Esophagus muscularis mucosa (tissue), 4 donors: ENCODE results near the gene PTGER2. TPM values are rescaled to one million over a fixed set of nuclear protein-coding genes. Genes with fewer than 3 reads are reported as not detected.

Experiments
- DNase-seq: peaks from one replicate; pipeline ENCODE4 v3.0.0-alpha.2; 2017; ENCODE audit errors: extremely low spot score
- H3K27ac ChIP-seq, 4 donors: fragments of 200-600 bp; sonication (generic); replicated peaks in 1 of 4; 1 replicate in 3 of 4; 2 replicates in 1 of 4; pipeline ENCODE4 v1.5.1; 2016 to 2019; ENCODE audit warnings: mild to moderate bottlenecking in 1 of 4
- H3K27me3 ChIP-seq, 4 donors: fragments of 200-600 bp; sonication (generic); one replicate each; pipeline versions ENCODE4 v1.5.1 to v1.6.0; 2016 to 2019
- H3K36me3 ChIP-seq, 4 donors: fragments of 200-600 bp; sonication (generic); one replicate each; pipeline ENCODE4 v1.5.1; 2016 to 2019
- H3K4me1 ChIP-seq, 4 donors: fragments of 200-600 bp; sonication (generic); one replicate each; pipeline ENCODE4 v1.5.1; 2016 to 2019
- H3K4me3 ChIP-seq, 4 donors: fragments of 200-600 bp; sonication (generic); 1 replicate in 2 of 4; 2 replicates in 2 of 4; pipeline ENCODE4 v1.5.1; 2016 to 2019; ENCODE audit warnings: mild to moderate bottlenecking in 4 of 4, moderate library complexity in 1 of 4
- H3K9me3 ChIP-seq, 4 donors: fragments of 200-600 bp; sonication (generic); 1 replicate in 3 of 4; 2 replicates in 1 of 4; pipeline ENCODE4 v1.5.1; 2016 to 2019
- CTCF ChIP-seq, 3 experiments: fragments of 200-600 bp in 2 of 3; fragments of 450-650 bp in 1 of 3; sonication (generic) in 2 of 3; IDR thresholded peaks; one replicate each; pipeline ENCODE4 v1.5.1; 2017 to 2019; ENCODE audit warnings: antibody characterized with exemption in 3 of 3, mild to moderate bottlenecking in 2 of 3, moderate library complexity in 1 of 3
- EP300 ChIP-seq: sonication (generic); formaldehyde crosslinking; IDR thresholded peaks from one replicate; pipeline ENCODE4 v1.6.1; 2017; ENCODE audit warnings: antibody characterized with exemption
- POLR2A ChIP-seq: fragments of 450-650 bp; IDR thresholded peaks from one replicate; pipeline ENCODE4 v1.6.1; 2017; ENCODE audit warnings: antibody characterized with exemption, moderate library complexity, mild to moderate bottlenecking, low read depth
- POLR2AphosphoS5 ChIP-seq, 2 donors: sonication (generic); formaldehyde crosslinking; IDR thresholded peaks; one replicate each; pipeline ENCODE4 v1.6.1; 2017; ENCODE audit warnings: antibody characterized with exemption in 2 of 2
- WGBS: methylation state at CpG from one replicate; pipeline ENCODE4 v1.1.5; 2018; 5-methylcytosine and 5-hydroxymethylcytosine counted together
- intact Hi-C: fragments of 100-400 bp; cut with DNase I; formaldehyde crosslinking; loops from one replicate; pipeline ENCODE4 v1.15.1; 2023
- total RNA-seq, 4 donors: library from RNA; depleted of rRNA; stranded (reverse); fragments of >200 nt; gene quantifications; one replicate each; pipeline versions ENCODE4 v1.1.0 to v1.2.1, GENCODE V29; 2016

PTGER2 gene
- total RNA-seq, 4 donors from 2014 or later, result 2.1 to 6.3 (median 4.4) TPM

DNA sequence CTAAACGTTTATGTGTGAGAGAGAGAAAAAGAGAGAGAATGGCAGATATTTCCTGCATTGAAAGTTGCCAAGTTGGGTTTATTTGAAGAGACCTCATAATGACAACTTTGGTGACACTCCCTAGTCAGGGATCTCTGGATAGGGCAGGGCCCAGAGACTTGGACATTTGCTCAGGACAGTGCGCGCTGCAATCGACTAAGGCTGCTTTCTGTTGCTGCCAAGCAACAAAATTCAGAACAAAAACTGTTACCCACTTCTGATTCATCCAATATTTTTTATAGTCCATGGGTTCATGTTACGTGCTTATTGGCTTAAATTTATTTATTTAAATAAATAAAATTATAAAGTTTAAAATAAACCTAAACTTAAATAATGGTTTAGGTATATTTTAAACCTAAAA is 34.2 kb downstream of the PTGER2 start:
- WGBS, result 59% methylated on average over 5 of the region's 5 CpGs
- Histone ChIP-seq H3K36me3 (no peaks in the 10 kb centered on the region), H3K4me1 (peaks cover 0 to 44% (median 34%) of the 10 kb centered on the region in 4 donors), H3K27me3 (no peaks in the 10 kb centered on the region), H3K27ac (peak overlapping the region in 1 of 4 donors; percentile 42), H3K9me3 (no peaks in the 10 kb centered on the region), H3K4me3 (no peak overlapping the region)
- no peak for DNase-seq
- intact Hi-C loops, result loop anchor here (5.0 kb wide), 1 partner anchor 36 kb away; the partner anchor contains the start of gene PTGER2
- TF ChIP-seq POLR2A, result no peak
- TF ChIP-seq EP300, result no peak
- TF ChIP-seq CTCF (IDR thresholded peaks at IDR 0.05), result no peak
- TF ChIP-seq POLR2AphosphoS5 (IDR thresholded peaks at IDR 0.05), result no peak

- 24% methylated on average over 2 of the region's 2 CpGs for WGBS
Measured at GRCh38 chr14:52348776-52349175, 34.7 kb downstream of the PTGER2 start.

DNA sequence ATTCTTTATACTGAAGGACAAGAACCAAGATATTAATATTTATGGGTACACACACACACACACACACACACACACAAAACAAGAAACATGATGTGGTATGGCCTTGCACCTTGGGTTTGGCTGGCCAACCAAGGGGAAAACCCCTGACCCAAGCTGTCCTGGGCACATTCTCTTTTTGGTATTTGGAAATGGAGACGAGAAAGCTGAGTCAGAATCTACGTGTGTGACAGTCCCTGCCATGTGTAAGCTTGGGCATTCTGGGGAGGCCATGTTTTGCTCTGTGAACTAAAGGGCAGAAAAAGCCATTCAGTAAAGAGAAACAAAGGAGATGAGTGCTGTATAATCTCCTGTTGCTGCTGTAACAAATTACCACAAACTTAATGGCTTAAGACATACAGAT is 35.6 kb downstream of the PTGER2 start:
- intact Hi-C loops, result loop anchor here (5.0 kb wide), 1 partner anchor 37 kb away; the partner anchor contains the start of gene PTGER2
- Histone ChIP-seq H3K27me3 (no peaks in the 10 kb centered on the region), H3K36me3 (no peaks in the 10 kb centered on the region), H3K27ac (no peak overlapping the region), H3K4me1 (peaks cover 0 to 43% (median 34%) of the 10 kb centered on the region in 4 donors), H3K4me3 (no peak overlapping the region), H3K9me3 (no peaks in the 10 kb centered on the region)
- DNase-seq, result no peak
- TF ChIP-seq EP300 (no peak), CTCF (IDR thresholded peaks at IDR 0.05) (no peak), POLR2A (no peak)
- 72% methylated on average over 2 of the region's 2 CpGs for WGBS

More at GRCh38 chr14:52348776-52349175, 34.7 kb downstream of the PTGER2 start:
- Histone ChIP-seq H3K27me3 (no peaks in the 10 kb centered on the region), H3K4me1 (peaks cover 0 to 43% (median 34%) of the 10 kb centered on the region in 4 donors), H3K36me3 (no peaks in the 10 kb centered on the region), H3K4me3 (no peak overlapping the region), H3K9me3 (no peaks in the 10 kb centered on the region), H3K27ac (peak overlapping the region in 3 of 4 donors; percentile 1 to 52 (median 42))
- intact Hi-C loops, result loop anchor here (5.0 kb wide), 1 partner anchor 36 kb away; the partner anchor contains the start of gene PTGER2
- no peak for TF ChIP-seq POLR2AphosphoS5 (IDR thresholded peaks at IDR 0.05)
- TF ChIP-seq POLR2A, result no peak
- DNase-seq, result no peak

- intact Hi-C loops, result no loop called here
- DNase-seq, result no peak
- H3K9me3 ChIP-seq, result no peaks in the 10 kb centered on the region
- H3K4me3 ChIP-seq, result no peak overlapping the region
- no peaks in the 10 kb centered on the region for H3K36me3 ChIP-seq
- TF ChIP-seq EP300, result no peak
- no peak for TF ChIP-seq POLR2A
- TF ChIP-seq POLR2AphosphoS5 (IDR thresholded peaks at IDR 0.05), result no peak
- TF ChIP-seq CTCF (IDR thresholded peaks at IDR 0.05), result no peak
- peaks cover 0 to 43% (median 34%) of the 10 kb centered on the region in 4 donors for H3K4me1 ChIP-seq
- 54% methylated on average over 3 of the region's 3 CpGs for WGBS
- peak overlapping the region; percentile 69 to 82 (median 72) for H3K27ac ChIP-seq
- H3K27me3 ChIP-seq, result no peaks in the 10 kb centered on the region
Measured at GRCh38 chr14:52350445-52350844, 36.3 kb downstream of the PTGER2 start.

- Histone ChIP-seq H3K27ac (peak overlapping the region; percentile 69 to 82 (median 72)), H3K9me3 (no peaks in the 10 kb centered on the region), H3K36me3 (no peaks in the 10 kb centered on the region), H3K4me1 (peaks cover 0 to 43% (median 37%) of the 10 kb centered on the region in 4 donors), H3K27me3 (no peaks in the 10 kb centered on the region), H3K4me3 (no peak overlapping the region)
- no peak for DNase-seq
- WGBS, result 27% methylated on average over 7 of the region's 7 CpGs
- TF ChIP-seq CTCF (IDR thresholded peaks at IDR 0.05), result no peak
- TF ChIP-seq EP300, result no peak
- no peak for TF ChIP-seq POLR2A
- TF ChIP-seq POLR2AphosphoS5 (IDR thresholded peaks at IDR 0.05), result no peak
- intact Hi-C loops, result no loop called here
Measured at GRCh38 chr14:52351233-52352060, 37.3 kb downstream of the PTGER2 start.
